Thyroid gland (tissue), 4 donors: ENCODE results near the gene ZNF611. TPM values are rescaled to one million over a fixed set of nuclear protein-coding genes. Genes with fewer than 3 reads are reported as not detected.
"Not testable (repeated sequence)": the region's sequence is repeated elsewhere in the genome, so short reads cannot be mapped to it uniquely, and the experiment has no call there.

Experiments
- DNase-seq, 2 donors: peaks; one replicate each; pipeline ENCODE4 v3.0.0-alpha.2; 2019
- H3K27ac ChIP-seq, 3 donors: fragments of 200-600 bp; sonication (generic); 1 replicate in 2 of 3; 2 replicates in 1 of 3; pipeline ENCODE4 v1.5.1; 2016 to 2019; ENCODE audit warnings: mild to moderate bottlenecking in 1 of 3, moderate library complexity in 1 of 3
- H3K27me3 ChIP-seq: fragments of 200-600 bp; sonication (generic); one replicate; pipeline ENCODE4 v1.5.1; 2019
- H3K36me3 ChIP-seq, 2 donors: fragments of 200-600 bp; sonication (generic); one replicate each; pipeline ENCODE4 v1.5.1; 2016 to 2019
- H3K4me1 ChIP-seq, 2 donors: fragments of 200-600 bp; sonication (generic); one replicate each; pipeline ENCODE4 v1.5.1; 2017 to 2019
- H3K4me3 ChIP-seq, 3 donors: fragments of 200-600 bp; sonication (generic); replicated peaks in 1 of 3; 1 replicate in 2 of 3; 2 replicates in 1 of 3; pipeline ENCODE4 v1.5.1; 2016; ENCODE audit warnings: mild to moderate bottlenecking in 1 of 3
- H3K9me3 ChIP-seq: fragments of 200-600 bp; sonication (generic); one replicate; pipeline ENCODE4 v1.5.1; 2017
- CTCF ChIP-seq, 6 experiments: fragments of 200-600 bp in 3 of 6; fragments of 450-650 bp in 3 of 6; sonication (generic) in 3 of 6; IDR thresholded peaks; one replicate each; pipeline ENCODE4 v1.5.1; 2016 to 2019; ENCODE audit warnings: antibody characterized with exemption in 6 of 6, mild to moderate bottlenecking in 2 of 6, inconsistent platforms in 1 of 6, moderate library complexity in 1 of 6
- POLR2A ChIP-seq, 2 donors: fragments of 450-650 bp; IDR thresholded peaks; one replicate each; pipeline ENCODE4 v1.6.1; 2017; ENCODE audit warnings: antibody characterized with exemption in 2 of 2, mild to moderate bottlenecking in 2 of 2, moderate library complexity in 1 of 2
- WGBS, 2 donors: methylation state at CpG; one replicate each; pipeline ENCODE4 v1.1.5; 2017; 5-methylcytosine and 5-hydroxymethylcytosine counted together
- intact Hi-C: fragments of 100-400 bp; cut with DNase I; formaldehyde crosslinking; loops from one replicate; pipeline ENCODE4 v1.15.1; 2023
- total RNA-seq, 4 donors: library from RNA; depleted of rRNA; stranded (reverse); fragments of >200 nt; gene quantifications; one replicate each; pipeline ENCODE4 v1.2.3, GENCODE V29; 2016

The ZNF611 gene
- total RNA-seq, 4 donors from 2014 or later = 12.8 to 34.8 (median 24.5) TPM

- H3K4me1 ChIP-seq = no peaks in the 10 kb centered on the region
- DNase-seq = no peak
- no peaks in the 10 kb centered on the region for H3K27me3 ChIP-seq
- H3K4me3 ChIP-seq = no peak overlapping the region
- WGBS, 2 donors = 94 to 98% methylated on average over 3 of the region's 3 CpGs
- peaks cover 21 to 24% of the 10 kb centered on the region in 2 donors for H3K36me3 ChIP-seq
- TF ChIP-seq CTCF (IDR thresholded peaks at IDR 0.05) (no peak), POLR2A (IDR thresholded peaks at IDR 0.05) (no peak)
- no peaks in the 10 kb centered on the region for H3K9me3 ChIP-seq
- intact Hi-C loops = no loop called here
- H3K27ac ChIP-seq = no peak overlapping the region
Measured at GRCh38 chr19:52710538-52710937, 24.3 kb downstream of the ZNF611 start.

- intact Hi-C loops, H3K4me1 ChIP-seq, H3K27ac ChIP-seq, H3K27me3 ChIP-seq, H3K4me3 ChIP-seq, DNase-seq, H3K9me3 ChIP-seq: not testable (repeated sequence)
- 98% methylated on average over 3 of the region's 3 CpGs for WGBS, 2 donors
- peaks cover 15 to 24% of the 10 kb centered on the region in 2 donors for H3K36me3 ChIP-seq
Measured at GRCh38 chr19:52705615-52706014, 29.2 kb downstream of the ZNF611 start.

- intact Hi-C loops = no loop called here
- H3K4me3 ChIP-seq = no peak overlapping the region
- H3K9me3 ChIP-seq = no peaks in the 10 kb centered on the region
- TF ChIP-seq CTCF (IDR thresholded peaks at IDR 0.05) (no peak), POLR2A (IDR thresholded peaks at IDR 0.05) (no peak)
- H3K36me3 ChIP-seq = peaks cover 15 to 21% of the 10 kb centered on the region in 2 donors
- H3K27me3 ChIP-seq = no peaks in the 10 kb centered on the region
- no peaks in the 10 kb centered on the region for H3K4me1 ChIP-seq
- DNase-seq = no peak
- 93 to 95% methylated on average over 4 of the region's 4 CpGs for WGBS, 2 donors
- H3K27ac ChIP-seq = no peak overlapping the region
Measured at GRCh38 chr19:52703917-52704316, 30.9 kb downstream of the ZNF611 start.

GRCh38 chr19:52700673-52701072 lies 34.2 kb downstream of the ZNF611 start:
- no peak overlapping the region for H3K27ac ChIP-seq
- DNase-seq = no peak
- intact Hi-C loops = no loop called here
- 83 to 85% methylated on average over 7 of the region's 7 CpGs for WGBS, 2 donors
- TF ChIP-seq POLR2A (IDR thresholded peaks at IDR 0.05) (no peak), CTCF (IDR thresholded peaks at IDR 0.05) (no peak)
- H3K4me3 ChIP-seq = no peak overlapping the region
- peaks cover 4 to 8% of the 10 kb centered on the region in 2 donors for H3K36me3 ChIP-seq
- H3K9me3 ChIP-seq = no peaks in the 10 kb centered on the region
- no peaks in the 10 kb centered on the region for H3K4me1 ChIP-seq
- no peaks in the 10 kb centered on the region for H3K27me3 ChIP-seq

GRCh38 chr19:52699555-52699954 lies 35.3 kb downstream of the ZNF611 start:
- H3K9me3 ChIP-seq, H3K27ac ChIP-seq, H3K27me3 ChIP-seq, H3K36me3 ChIP-seq, H3K4me1 ChIP-seq, intact Hi-C loops, H3K4me3 ChIP-seq: not testable (repeated sequence)
- peak; percentile 52 to 57 for DNase-seq
- peak in 4 of 6 experiments; percentile 13 to 40 (median 18) for TF ChIP-seq CTCF (IDR thresholded peaks at IDR 0.05)
- WGBS, 2 donors = 57 to 76% methylated on average over 2 to 5 of the region's 5 CpGs

GRCh38 chr19:52695996-52696395 lies 38.8 kb downstream of the ZNF611 start:
- peaks cover 0 to 4% of the 10 kb centered on the region in 2 donors for H3K4me1 ChIP-seq
- H3K27me3 ChIP-seq = no peaks in the 10 kb centered on the region
- TF ChIP-seq CTCF (IDR thresholded peaks at IDR 0.05) (no peak), POLR2A (IDR thresholded peaks at IDR 0.05) (no peak)
- H3K27ac ChIP-seq = no peak overlapping the region
- intact Hi-C loops = no loop called here
- no peak for DNase-seq
- 35 to 47% methylated on average over 1 of the region's 1 CpG for WGBS, 2 donors
- no peaks in the 10 kb centered on the region for H3K36me3 ChIP-seq
- no peaks in the 10 kb centered on the region for H3K9me3 ChIP-seq
- no peak overlapping the region for H3K4me3 ChIP-seq
